IPS DF 19.7 (cell line): ENCODE measurements around the gene TNFRSF18.

Experiments
- DNase-seq: peaks from one replicate; pipeline ENCODE4 v3.0.0-alpha.2; 2013; ENCODE audit warnings: low read depth, low spot score

Gene TNFRSF18

DNA sequence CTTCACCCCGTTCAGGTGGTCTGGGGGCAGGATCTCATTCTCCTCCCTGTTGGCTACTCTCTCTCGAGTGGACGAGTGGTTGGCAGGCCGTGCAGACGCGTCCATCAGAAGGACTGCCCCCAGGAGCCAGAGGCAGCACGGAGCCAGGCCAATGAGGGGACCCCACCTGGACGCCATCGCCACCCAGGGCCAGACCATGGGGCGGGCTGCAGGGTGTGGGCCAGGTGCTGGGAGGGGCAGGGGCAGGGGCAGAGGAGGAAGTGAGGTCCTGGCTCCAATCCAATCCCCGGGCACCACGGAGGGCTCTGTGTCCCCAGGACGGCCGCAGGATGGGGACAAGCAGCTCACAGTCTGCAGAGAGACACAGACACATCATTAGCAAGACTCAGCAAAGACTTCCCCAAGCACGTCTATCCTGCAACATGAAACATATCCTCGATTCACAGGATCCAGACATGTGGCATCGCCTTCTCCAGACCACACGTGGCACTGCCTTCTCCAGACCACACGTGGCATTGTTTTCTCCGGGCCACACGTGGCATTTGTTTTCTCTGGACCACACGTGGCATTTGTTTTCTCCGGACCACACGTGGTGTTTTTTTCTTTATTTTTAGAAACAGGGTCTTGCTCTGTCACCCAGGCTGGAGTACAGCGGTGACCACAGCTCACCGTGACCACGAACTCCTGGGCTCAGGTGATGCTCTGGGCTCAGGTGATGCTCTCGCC lies 22.4 kb upstream of the TNFRSF18 start:
- DNase-seq = no peak

DNA sequence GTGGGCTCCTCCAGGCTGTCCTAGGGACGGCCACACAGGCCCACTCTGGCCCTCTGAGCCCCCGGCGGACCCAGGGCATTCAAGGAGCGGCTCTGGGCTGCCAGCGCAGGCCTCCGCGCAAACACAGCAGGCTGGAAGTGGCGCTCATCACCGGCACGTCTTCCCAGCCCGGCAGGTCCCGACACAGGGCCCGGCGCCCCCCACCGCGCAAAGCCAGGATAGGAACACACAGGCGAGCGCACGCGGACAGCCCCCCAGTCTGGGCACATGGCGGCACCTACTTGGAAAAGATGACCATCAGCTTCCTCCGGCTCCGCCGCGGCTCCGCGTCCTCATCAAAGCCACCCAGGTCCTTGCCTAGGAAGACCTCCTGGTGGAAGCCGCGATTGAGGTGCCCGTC lies 21.8 kb upstream of the TNFRSF18 start:
- no peak for DNase-seq

DNA sequence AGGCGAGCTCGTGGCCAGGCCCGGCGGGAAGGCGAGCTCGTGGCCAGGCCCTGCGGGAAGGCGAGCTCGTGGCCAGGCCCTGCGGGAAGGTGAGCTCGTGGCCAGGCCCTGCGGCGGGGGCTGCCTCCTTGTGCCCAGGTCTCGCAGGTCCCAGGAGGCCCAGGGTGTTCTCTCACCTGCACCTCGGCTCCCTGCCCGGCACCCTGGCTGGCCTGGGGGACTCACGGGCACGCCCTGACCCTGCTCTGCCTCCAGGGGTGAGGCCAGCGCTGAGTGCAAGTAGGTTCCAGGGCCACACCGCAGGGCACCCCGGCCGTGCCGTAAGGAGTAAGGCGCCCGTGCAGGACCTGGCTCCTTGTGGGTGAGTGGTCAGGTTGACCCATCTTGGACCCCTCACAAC lies 21.0 kb upstream of the TNFRSF18 start:
- no peak for DNase-seq

DNA sequence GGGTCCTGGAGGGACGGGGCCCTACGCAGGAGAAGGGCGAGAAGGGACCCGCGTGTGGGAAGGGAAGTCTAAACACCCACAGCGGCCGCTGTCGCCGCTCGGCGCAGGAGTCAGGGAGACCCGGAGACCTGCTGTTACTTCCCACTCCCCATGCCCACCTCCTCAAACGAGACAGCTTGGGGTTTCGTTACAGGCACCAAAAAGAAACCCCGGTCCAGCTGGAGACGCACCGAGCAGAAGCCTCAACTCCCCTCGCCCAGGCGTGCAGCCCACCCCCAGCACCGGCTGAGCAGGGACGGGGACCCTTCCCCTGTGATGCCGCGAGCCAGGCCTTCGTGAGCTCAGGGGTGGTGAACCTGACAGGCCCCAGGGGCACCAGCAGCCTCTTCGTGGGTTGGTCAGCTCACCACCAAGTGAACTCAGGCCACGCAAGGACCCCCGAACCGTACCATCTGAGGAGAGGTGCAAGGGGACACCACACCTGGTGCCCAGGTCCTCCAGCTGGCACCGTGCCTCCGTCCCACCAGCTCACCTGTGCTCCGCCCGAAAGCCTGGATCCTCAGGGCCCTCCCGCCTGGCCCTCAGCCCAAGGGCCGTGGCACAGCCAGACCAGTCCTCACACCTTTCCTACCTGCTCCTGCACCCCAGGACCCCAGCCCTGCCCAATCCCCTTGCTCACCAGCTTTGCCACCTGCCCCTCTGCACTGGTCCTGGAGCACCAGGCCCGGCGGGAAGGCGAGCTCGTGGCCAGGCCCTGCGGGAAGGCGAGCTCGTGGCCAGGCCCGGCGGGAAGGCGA lies 20.4 kb upstream of the TNFRSF18 start:
- DNase-seq = no peak

DNA sequence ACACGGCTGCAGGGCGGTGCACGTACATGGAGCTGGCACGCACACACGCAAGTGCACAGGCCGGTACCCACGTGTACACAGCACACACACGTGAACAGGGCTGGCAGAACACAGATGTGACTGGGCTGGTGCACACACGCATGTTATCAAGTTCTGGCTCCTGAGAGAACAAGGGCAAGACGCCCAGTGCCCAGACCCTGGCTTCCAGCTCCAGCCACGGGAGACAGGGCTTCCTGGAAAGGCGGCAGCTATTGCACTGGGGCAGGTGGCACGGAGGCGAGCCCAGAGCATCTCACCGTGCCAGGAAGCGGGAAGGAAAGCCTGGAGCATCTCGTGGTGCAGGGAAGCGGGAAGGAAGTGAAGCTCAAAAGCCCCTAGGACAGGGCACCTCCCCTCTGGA lies 19.5 kb upstream of the TNFRSF18 start:
- DNase-seq = no peak

DNA sequence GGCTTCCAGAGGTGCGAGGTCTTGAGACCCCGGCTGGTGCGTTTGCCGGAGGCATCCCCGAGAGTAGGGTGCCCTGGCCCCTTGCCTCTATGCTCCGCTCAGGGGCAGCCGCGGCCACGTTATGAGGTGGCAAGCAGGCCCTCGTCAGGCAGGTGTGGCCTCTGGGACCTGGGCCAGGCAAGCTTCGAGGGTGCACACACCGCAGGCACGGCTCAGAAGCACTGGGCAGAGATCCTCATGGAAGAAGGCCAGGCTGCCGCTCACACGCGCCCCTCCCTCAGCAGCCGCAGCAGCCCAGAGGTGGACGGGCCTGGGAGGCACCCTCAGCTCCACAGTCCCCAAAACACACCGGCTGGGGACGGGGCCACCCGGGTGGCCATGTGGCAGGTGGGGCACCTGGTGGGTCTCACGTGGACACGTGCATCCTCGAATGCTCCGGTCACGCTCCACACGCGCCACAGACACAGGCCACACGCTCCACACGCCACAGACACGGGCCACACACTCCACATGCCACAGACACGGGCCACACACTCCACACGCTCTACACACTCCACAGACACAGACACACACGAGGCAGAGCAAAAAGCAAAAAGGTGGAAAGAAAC lies 18.9 kb upstream of the TNFRSF18 start:
- no peak for DNase-seq

DNA sequence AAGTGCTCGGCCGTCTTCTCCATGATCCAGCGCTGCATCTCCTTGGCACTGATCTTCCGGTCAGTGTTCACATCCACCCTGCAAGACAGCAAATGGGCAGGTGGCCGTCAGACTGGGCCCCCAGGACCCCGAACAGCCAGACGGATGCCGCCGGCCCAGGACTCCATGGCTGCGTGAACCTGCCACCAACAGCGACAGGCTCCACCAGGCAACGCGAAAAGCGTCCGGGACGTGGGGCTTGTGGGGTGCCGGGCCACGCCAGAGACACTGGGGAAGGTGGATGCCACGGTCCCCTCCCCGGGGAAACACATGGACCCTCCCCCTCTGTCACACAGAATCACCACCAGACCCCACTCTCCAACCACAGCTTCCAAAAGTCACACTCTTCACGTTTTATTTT lies 17.5 kb upstream of the TNFRSF18 start:
- DNase-seq = no peak

DNA sequence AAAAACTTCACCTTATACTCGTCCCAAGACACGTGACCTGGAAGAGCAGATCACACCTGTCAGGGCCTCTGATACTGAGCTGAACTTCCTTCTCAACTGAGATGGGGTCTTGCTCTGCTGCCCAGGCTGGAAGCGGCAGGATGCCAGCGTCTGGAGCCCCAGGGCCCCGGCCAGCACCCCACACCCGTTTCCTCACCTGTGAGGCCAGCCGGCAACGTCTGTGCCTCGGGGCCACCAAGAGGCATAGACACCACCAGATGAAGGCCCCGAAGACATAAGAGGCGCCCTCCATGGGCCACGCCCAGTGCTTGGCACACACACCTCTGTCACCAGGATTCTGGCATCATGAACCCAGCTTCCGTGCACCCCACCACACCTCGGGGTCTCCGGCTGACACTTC lies 16.9 kb upstream of the TNFRSF18 start:
- DNase-seq = no peak

DNA sequence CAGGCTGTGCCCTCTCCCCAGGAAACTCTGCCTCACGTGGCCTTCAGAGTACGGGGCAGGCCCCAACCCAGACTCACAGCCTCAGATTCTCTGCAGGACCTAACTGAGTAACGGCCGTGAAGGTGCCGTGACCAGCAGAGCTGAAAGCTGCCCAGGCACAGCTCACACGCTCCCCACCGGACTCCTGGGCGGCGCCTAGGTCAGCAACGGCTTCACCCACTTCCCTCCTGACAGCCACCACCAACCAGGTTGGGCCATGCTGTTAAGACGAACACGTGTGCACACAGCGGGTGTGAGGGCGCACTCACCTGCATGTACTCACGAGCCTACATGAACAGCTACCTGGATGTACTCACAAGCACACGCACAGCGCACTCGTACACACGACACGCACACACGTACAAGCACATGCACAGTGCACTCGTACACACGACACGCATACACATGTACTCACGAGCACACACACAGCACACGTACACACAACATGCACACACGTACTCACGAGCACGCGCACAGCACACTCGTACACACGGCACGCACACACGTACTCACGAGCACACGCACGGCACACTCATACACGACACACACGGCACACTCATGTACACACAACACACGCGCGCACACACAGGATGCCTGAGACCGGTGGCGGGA lies 16.3 kb upstream of the TNFRSF18 start:
- DNase-seq = no peak

DNA sequence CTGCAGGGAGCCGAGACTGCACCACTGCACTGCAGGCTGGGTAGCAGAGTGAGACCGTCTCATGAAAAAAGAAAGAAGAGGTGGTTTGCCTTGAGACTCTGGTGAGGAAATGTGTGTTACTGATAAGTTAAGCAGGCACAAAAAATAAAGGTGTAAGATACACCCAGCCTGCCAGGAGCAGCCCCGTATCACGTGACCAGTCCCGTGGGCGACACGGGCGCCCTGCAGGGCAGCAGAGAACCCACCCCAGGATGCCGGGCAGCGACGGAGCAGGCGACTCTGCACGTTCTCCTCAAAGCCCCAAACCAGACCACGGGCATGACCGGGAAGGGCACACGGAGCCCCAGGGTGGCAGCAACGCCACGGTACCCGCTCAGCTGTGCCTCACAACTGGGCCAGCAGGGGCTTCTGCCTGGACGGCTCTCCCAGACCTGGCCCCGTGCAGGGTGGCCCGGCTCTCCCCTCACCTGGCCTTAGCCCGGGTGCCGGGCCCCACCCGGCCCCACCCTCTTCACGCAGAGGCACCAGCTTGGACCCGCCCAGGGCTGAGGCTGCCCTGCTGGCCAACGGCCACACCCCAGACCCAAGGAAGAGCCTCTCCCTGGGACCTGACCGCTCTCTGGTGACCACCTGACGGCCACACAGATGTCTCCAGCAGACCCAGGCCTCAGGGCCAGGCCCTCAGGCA lies 15.6 kb upstream of the TNFRSF18 start:
- no peak for DNase-seq

DNA sequence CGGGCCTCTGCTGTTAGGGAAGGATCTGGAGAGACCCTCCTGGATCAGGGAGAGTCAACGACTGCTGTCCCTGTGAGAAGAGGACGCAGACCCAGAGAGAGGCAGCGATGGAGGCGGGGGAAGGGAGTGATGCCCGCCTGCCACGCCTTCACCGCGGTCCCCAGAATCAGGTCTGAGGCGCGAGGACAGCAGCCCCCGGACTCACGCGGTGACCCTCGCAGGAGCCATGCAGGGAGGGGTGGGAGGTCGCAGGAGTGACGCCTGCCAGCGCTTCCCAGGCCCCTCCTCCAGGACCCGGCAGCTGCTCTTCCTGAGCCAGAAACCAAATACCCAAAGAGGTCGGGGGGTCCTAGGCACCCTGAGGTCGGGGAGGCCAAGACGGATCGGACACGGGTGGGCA lies 13.8 kb upstream of the TNFRSF18 start:
- no peak for DNase-seq

DNA sequence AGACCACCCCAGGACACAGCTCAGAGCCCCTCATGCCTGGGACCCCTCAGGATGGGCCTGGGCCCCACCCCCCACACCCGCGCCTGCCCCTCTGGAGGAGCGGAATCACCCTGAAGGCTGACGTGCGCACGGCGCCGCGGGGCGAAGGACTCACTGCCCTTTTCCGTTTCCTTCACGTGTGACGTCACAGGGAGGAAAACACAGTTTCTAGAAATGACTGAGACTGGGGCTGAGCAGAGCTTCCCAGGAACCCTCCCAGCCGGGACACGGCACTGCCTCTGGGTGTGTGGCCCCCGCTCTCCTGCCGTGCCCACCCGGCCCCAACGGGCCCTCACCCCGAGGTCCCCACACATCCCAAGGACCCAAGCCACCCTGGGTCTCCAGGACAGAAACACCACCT lies 12.9 kb upstream of the TNFRSF18 start:
- no peak for DNase-seq

DNA sequence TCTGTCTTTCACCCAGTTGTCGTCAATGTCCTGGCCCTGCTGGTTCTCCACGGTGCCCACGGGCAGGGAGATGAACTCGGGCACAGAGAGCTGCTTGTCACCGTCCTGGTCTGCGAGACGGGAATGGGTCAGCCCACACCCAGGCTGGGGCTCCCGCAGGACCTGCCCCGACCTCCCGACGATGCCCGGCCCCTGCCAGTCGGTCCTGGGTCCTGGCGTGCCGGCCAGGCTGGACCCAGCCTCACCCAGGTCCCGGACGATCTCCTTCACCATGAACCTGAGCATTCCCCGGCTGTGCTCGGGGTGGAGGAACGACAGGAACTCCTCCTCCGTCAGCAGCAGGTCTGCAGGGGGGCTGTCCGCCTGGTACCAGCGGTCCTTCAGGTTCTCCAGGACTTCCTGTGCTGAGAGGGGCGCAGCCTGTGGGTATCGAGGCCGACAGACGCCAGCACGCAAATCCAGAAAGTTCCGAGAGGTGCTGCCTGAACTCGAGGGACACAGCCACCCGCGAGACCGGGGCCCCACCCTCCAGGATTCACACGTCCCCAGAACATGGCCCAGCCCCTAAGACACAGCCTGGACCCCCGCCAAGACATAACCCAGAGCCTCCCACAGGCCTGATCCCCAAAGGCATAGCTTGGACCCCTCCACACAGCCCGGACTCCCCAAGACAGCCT lies 12.3 kb upstream of the TNFRSF18 start:
- no peak for DNase-seq

DNA sequence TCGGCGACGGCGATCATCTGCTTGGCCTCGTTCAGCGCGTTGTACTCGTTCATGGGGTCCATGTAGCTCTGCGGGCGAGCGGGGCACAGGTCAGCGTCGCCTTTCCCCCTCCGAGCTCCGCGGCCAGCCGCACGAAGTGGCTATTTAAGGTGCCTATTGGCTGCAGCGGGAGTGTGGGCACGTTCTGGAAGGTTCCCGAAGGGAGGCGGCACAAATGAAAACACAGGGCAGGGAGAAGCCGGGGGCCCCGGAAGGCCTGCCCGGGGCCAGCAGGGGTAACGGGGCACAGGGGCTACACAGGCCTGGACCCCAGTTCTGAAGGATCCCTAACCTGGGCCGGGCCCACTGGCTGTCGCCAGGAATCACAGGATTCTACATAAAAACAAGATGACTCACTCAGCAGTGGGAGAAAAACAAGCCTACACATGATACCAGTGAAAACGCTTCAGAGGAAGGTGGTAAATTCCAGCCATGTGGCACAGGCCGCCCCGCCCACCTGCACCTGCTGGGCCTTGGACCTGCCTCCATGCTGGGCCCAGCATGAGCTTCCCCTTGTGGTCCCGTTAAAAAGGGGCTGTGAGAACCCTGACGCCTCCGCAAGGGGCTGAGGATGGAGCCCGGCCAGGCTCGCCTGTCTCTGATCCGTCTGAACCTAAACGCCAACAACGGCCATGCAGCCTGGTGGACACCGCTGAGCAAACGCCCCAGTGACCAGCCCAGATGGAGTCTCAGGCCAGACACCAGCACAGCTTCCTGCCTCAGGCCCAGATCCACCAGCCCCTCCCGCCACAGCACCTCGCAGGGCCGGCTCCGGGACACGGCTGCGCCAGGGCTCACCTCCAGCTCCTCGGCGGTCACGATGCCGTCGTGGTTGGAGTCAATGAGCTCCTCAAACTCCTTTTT lies 11.5 kb upstream of the TNFRSF18 start:
- DNase-seq = no peak

DNA sequence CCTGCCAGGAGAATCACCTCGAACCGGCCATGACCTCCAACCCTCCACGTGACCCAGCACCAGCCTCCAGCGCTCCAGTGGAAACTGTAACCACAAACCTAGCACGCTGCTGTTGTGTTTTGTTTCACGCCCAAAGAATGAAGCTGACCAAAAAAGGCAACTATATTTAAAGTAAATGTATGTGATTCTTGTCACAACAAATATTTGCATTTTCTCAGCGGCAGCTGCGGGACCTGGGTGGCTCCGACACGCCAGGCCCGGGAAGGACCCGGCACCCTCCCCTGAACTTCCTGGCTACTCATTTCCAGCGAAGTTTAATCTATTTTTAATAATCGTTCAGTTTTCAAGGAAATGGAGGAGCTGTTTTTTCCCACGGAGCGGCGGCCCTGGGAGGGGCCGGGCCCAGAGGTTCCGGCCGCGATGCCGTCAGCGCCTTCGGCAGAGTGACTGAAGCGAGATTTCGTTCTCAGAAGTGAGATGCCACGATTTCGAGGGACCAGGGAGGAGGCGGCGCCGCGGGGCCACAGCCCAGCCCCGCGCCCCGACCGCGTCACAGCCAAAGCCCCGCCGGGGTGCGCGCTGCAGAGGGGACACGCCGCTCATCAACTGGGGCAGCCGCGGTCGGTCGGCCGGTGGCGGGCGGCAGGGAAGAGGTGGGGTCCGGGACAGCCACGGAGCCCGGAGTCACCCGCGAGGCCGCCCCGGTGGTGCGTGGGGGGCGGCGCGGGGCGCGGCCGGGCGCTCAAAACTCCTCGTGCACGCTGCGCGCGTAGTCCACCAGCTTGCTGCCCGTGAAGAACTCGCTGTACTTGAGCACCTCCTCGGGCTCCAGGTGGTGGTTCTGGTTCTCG lies 10.6 kb upstream of the TNFRSF18 start:
- no peak for DNase-seq

DNA sequence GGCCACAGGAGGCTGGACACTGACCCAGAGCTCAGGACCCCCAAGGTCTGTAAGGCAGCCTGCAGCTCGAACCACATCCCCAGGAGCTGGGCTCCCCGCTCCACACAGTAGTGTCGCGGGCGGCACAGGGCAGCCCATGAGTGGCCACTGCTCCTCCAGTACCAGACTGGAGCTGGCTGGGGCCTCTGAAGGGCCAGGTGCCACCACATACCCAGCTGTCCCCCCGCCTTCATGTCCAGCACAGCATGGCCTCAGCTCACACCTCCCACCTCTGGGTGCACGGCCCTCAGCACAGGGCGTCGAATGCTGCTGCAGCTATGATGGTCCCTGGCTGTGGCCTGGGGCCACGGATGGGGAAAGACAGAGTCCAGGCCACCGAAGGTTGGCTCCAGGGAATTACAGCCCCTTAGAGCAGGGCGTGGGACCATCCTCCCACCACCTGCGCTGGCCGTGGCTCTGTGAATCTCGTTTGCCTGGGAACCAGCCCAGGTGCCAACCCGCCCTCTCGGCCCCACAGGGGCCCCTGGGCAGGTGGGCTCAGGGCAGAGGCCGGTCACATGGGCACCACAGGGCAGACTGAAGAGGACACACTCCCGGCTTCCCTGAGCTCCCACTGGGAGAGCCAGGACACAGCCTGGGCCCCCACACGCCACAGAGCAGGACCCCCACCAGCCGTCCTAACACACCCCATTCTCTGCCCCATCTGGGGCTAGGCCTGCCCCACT lies 9.7 kb upstream of the TNFRSF18 start:
- DNase-seq = no peak

DNA sequence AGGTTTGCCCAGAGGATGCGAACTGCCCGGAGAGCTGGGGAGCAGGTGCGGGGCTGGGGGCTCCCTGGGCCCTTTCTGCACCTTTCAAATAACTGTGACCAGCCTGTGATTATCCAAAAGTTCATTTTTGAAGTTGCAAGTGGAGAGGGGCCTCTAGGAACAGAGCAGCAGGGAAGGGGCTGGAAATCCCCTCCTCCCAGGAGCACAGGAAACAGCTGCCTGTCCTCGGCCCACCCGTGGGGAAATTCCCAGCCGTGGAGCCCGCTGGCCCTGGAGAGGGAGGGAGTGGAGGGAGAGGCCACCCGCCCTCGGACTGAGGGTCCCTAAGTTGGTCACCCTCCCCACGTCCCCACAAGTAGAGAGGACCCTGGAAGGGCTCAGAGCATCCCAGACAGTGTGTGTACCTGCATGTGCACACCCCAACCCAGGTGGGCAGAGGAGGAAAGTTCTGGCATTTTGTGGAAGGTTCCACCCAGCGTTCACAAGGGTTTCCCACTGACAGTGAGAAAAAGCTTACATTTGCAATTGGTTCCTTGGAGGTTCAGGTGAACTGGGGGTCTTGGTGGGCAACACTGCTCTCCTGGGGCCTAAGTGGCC lies 8.8 kb upstream of the TNFRSF18 start:
- DNase-seq = no peak
